Measurements from ENCODE around the gene PBX3.

PBX3 gene

GRCh38 chr9:125908136-125908535, 161.0 kb downstream of the PBX3 start:
- no peak overlapping the region for H3K4me3 ChIP-seq (ENCODE audit: insufficient read length, low read depth)
- DNase-seq (ENCODE audit: low read depth, low spot score) = no peak

GRCh38 chr9:125908966-125909365, 161.8 kb downstream of the PBX3 start:
- TF ChIP-seq YY1 (IDR thresholded peaks at IDR 0.05; ENCODE audit: insufficient read depth, insufficient read length) = no peak
- no peak for TF ChIP-seq SUZ12 (IDR thresholded peaks at IDR 0.05; ENCODE audit: extremely low read depth, insufficient read depth, insufficient read length)
- TF ChIP-seq ZNF274 (IDR thresholded peaks at IDR 0.05; ENCODE audit: low read depth, low read length) = no peak
- Histone ChIP-seq H3K27me3 (ENCODE audit: insufficient read depth, insufficient read length) (no peaks in the 10 kb centered on the region), H3K9ac (ENCODE audit: insufficient read length, low read depth) (no peak overlapping the region), H3K4me3 (ENCODE audit: insufficient read length, low read depth) (no peak overlapping the region), H3K9me3 (ENCODE audit: insufficient read depth, low read length) (no peaks in the 10 kb centered on the region), H3K4me1 (ENCODE audit: insufficient read depth, insufficient read length) (no peaks in the 10 kb centered on the region), H3K36me3 (ENCODE audit: insufficient read depth, insufficient read length, low read length) (no peaks in the 10 kb centered on the region)
- no peak for DNase-seq (ENCODE audit: low read depth, low spot score)

More at GRCh38 chr9:125908136-125908535, 161.0 kb downstream of the PBX3 start:
- H3K4me1 ChIP-seq (ENCODE audit: insufficient read depth, insufficient read length) = no peaks in the 10 kb centered on the region
- TF ChIP-seq SUZ12 (IDR thresholded peaks at IDR 0.05; ENCODE audit: extremely low read depth, insufficient read depth, insufficient read length) (no peak), YY1 (IDR thresholded peaks at IDR 0.05; ENCODE audit: insufficient read depth, insufficient read length) (no peak), ZNF274 (IDR thresholded peaks at IDR 0.05; ENCODE audit: low read depth, low read length) (no peak)
- H3K9ac ChIP-seq (ENCODE audit: insufficient read length, low read depth) = no peak overlapping the region
- H3K27me3 ChIP-seq (ENCODE audit: insufficient read depth, insufficient read length) = no peaks in the 10 kb centered on the region
- H3K9me3 ChIP-seq (ENCODE audit: insufficient read depth, low read length) = no peaks in the 10 kb centered on the region
- H3K36me3 ChIP-seq (ENCODE audit: insufficient read depth, insufficient read length, low read length) = no peaks in the 10 kb centered on the region

GRCh38 chr9:125909459-125909858, 162.3 kb downstream of the PBX3 start:
- TF ChIP-seq SUZ12 (IDR thresholded peaks at IDR 0.05; ENCODE audit: extremely low read depth, insufficient read depth, insufficient read length) (no peak), ZNF274 (IDR thresholded peaks at IDR 0.05; ENCODE audit: low read depth, low read length) (no peak), YY1 (IDR thresholded peaks at IDR 0.05; ENCODE audit: insufficient read depth, insufficient read length) (no peak)
- Histone ChIP-seq H3K9ac (ENCODE audit: insufficient read length, low read depth) (no peak overlapping the region), H3K36me3 (ENCODE audit: insufficient read depth, insufficient read length, low read length) (no peaks in the 10 kb centered on the region), H3K9me3 (ENCODE audit: insufficient read depth, low read length) (no peaks in the 10 kb centered on the region), H3K27me3 (ENCODE audit: insufficient read depth, insufficient read length) (no peaks in the 10 kb centered on the region), H3K4me1 (ENCODE audit: insufficient read depth, insufficient read length) (no peaks in the 10 kb centered on the region), H3K4me3 (ENCODE audit: insufficient read length, low read depth) (no peak overlapping the region)
- no peak for DNase-seq (ENCODE audit: low read depth, low spot score)

- DNase-seq (ENCODE audit: low read depth, low spot score) = no peak
- Histone ChIP-seq H3K4me1 (ENCODE audit: insufficient read depth, insufficient read length) (no peaks in the 10 kb centered on the region), H3K9ac (ENCODE audit: insufficient read length, low read depth) (no peak overlapping the region), H3K9me3 (ENCODE audit: insufficient read depth, low read length) (no peaks in the 10 kb centered on the region), H3K4me3 (ENCODE audit: insufficient read length, low read depth) (no peak overlapping the region), H3K27me3 (ENCODE audit: insufficient read depth, insufficient read length) (no peaks in the 10 kb centered on the region), H3K36me3 (ENCODE audit: insufficient read depth, insufficient read length, low read length) (no peaks in the 10 kb centered on the region)
- TF ChIP-seq YY1 (IDR thresholded peaks at IDR 0.05; ENCODE audit: insufficient read depth, insufficient read length) (no peak), SUZ12 (IDR thresholded peaks at IDR 0.05; ENCODE audit: extremely low read depth, insufficient read depth, insufficient read length) (no peak), ZNF274 (IDR thresholded peaks at IDR 0.05; ENCODE audit: low read depth, low read length) (no peak)
These were observed 163.1 kb downstream of the PBX3 start for GRCh38 chr9:125910286-125910685.

- Histone ChIP-seq H3K27me3 (ENCODE audit: insufficient read depth, insufficient read length) (no peaks in the 10 kb centered on the region), H3K36me3 (ENCODE audit: insufficient read depth, insufficient read length, low read length) (peaks cover 3% of the 10 kb centered on the region), H3K4me1 (ENCODE audit: insufficient read depth, insufficient read length) (no peaks in the 10 kb centered on the region), H3K4me3 (ENCODE audit: insufficient read length, low read depth) (no peak overlapping the region), H3K9me3 (ENCODE audit: insufficient read depth, low read length) (no peaks in the 10 kb centered on the region), H3K9ac (ENCODE audit: insufficient read length, low read depth) (no peak overlapping the region)
- no peak for DNase-seq (ENCODE audit: low read depth, low spot score)
- TF ChIP-seq SUZ12 (IDR thresholded peaks at IDR 0.05; ENCODE audit: extremely low read depth, insufficient read depth, insufficient read length) (no peak), YY1 (IDR thresholded peaks at IDR 0.05; ENCODE audit: insufficient read depth, insufficient read length) (no peak), ZNF274 (IDR thresholded peaks at IDR 0.05; ENCODE audit: low read depth, low read length) (no peak)
These were observed 164.9 kb downstream of the PBX3 start for GRCh38 chr9:125911861-125912644.

- Histone ChIP-seq H3K27me3 (ENCODE audit: insufficient read depth, insufficient read length) (no peaks in the 10 kb centered on the region), H3K9me3 (ENCODE audit: insufficient read depth, low read length) (no peaks in the 10 kb centered on the region), H3K36me3 (ENCODE audit: insufficient read depth, insufficient read length, low read length) (peaks cover 7% of the 10 kb centered on the region), H3K4me1 (ENCODE audit: insufficient read depth, insufficient read length) (no peaks in the 10 kb centered on the region), H3K9ac (ENCODE audit: insufficient read length, low read depth) (no peak overlapping the region), H3K4me3 (ENCODE audit: insufficient read length, low read depth) (no peak overlapping the region)
- TF ChIP-seq ZNF274 (IDR thresholded peaks at IDR 0.05; ENCODE audit: low read depth, low read length) (no peak), SUZ12 (IDR thresholded peaks at IDR 0.05; ENCODE audit: extremely low read depth, insufficient read depth, insufficient read length) (no peak), YY1 (IDR thresholded peaks at IDR 0.05; ENCODE audit: insufficient read depth, insufficient read length) (no peak)
- DNase-seq (ENCODE audit: low read depth, low spot score) = no peak
These were observed 165.5 kb downstream of the PBX3 start for GRCh38 chr9:125912667-125913066.

- DNase-seq (ENCODE audit: low read depth, low spot score) = no peak
- Histone ChIP-seq H3K4me3 (ENCODE audit: insufficient read length, low read depth) (no peak overlapping the region), H3K4me1 (ENCODE audit: insufficient read depth, insufficient read length) (no peaks in the 10 kb centered on the region), H3K27me3 (ENCODE audit: insufficient read depth, insufficient read length) (no peaks in the 10 kb centered on the region), H3K9ac (ENCODE audit: insufficient read length, low read depth) (no peak overlapping the region), H3K36me3 (ENCODE audit: insufficient read depth, insufficient read length, low read length) (peaks cover 7% of the 10 kb centered on the region), H3K9me3 (ENCODE audit: insufficient read depth, low read length) (no peaks in the 10 kb centered on the region)
- no peak for TF ChIP-seq ZNF274 (IDR thresholded peaks at IDR 0.05; ENCODE audit: low read depth, low read length)
- no peak for TF ChIP-seq SUZ12 (IDR thresholded peaks at IDR 0.05; ENCODE audit: extremely low read depth, insufficient read depth, insufficient read length)
- TF ChIP-seq YY1 (IDR thresholded peaks at IDR 0.05; ENCODE audit: insufficient read depth, insufficient read length) = no peak
These were observed 166.4 kb downstream of the PBX3 start for GRCh38 chr9:125913551-125913950.

Measured in NT2/D1 (cell line).